CD4-positive, alpha-beta T cell (primary cell): Measurements from ENCODE around the gene FBXO27. TPM values are rescaled to one million over a fixed set of nuclear protein-coding genes. Genes with fewer than 3 reads are reported as not detected.

Experiments
- ATAC-seq: fragments of 200-7000 bp; cut with Tn5 transposase; one replicate; pipeline ENCODE4 v1.10.0; 2022; ENCODE audit warnings: mild to moderate bottlenecking; ENCODE audit not compliant: poor library complexity
- CTCF ChIA-PET: fragments of 350-600 bp; sonication (Branson Sonifier 250); formaldehyde crosslinking; loops from one replicate; lab custom pipeline; 2021; ENCODE audit warnings: antibody characterized with exemption, inconsistent platforms; lab: Charles Lee
- POLR2A ChIA-PET: fragments of 350-600 bp; sonication (Branson Sonifier 250); formaldehyde crosslinking; loops from one replicate; lab custom pipeline; 2021; ENCODE audit warnings: antibody characterized with exemption, inconsistent platforms; lab: Charles Lee
- DNase-seq, 14 experiments: peaks; one replicate each; pipeline ENCODE4 v3.0.0-alpha.2; 2013 to 2020; ENCODE audit warnings: mixed read lengths in 2 of 14
- H3K27ac ChIP-seq, 2 donors: one replicate each; pipeline versions ENCODE4 v1.5.1 to v1.7.0; 2013; ENCODE audit warnings: low read length in 2 of 2, low read depth in 1 of 2, mild to moderate bottlenecking in 1 of 2
- H3K27me3 ChIP-seq, 2 experiments: 1 replicate in 1 of 2; 2 replicates in 1 of 2; pipeline versions ENCODE4 v1.6.1 to v1.7.0; 2013; ENCODE audit warnings: low read length in 2 of 2, control low read depth in 1 of 2, mild to moderate bottlenecking in 1 of 2, moderate library complexity in 1 of 2; ENCODE audit not compliant: insufficient read depth in 2 of 2, control insufficient read depth in 1 of 2
- H3K36me3 ChIP-seq: one replicate; pipeline ENCODE4 v1.6.1; 2013; ENCODE audit warnings: low read length, control low read depth; ENCODE audit not compliant: insufficient read depth
- H3K4me1 ChIP-seq: one replicate; pipeline ENCODE4 v1.6.1; 2013; ENCODE audit warnings: low read length, control low read depth; ENCODE audit not compliant: insufficient read depth
- H3K4me3 ChIP-seq: one replicate; pipeline ENCODE4 v1.5.1; 2013; ENCODE audit warnings: mild to moderate bottlenecking, low read length, moderate library complexity
- H3K9me3 ChIP-seq, 2 experiments: 1 replicate in 1 of 2; 2 replicates in 1 of 2; pipeline versions ENCODE4 v1.6.1 to v1.7.0; 2013; ENCODE audit warnings: low read length in 2 of 2, mild to moderate bottlenecking in 2 of 2, control low read depth in 1 of 2, moderate library complexity in 1 of 2; ENCODE audit not compliant: control insufficient read depth in 1 of 2, insufficient read depth in 1 of 2
- H3K27ac Mint-ChIP-seq: one replicate; pipeline ENCODE4 v1.8.0; 2020; ENCODE audit warnings: mixed read lengths
- H3K27me3 Mint-ChIP-seq: one replicate; pipeline ENCODE4 v1.8.0; 2021; ENCODE audit warnings: mixed read lengths
- H3K36me3 Mint-ChIP-seq: one replicate; pipeline ENCODE4 v1.8.0; 2021; ENCODE audit warnings: low read depth, mixed read lengths
- H3K4me1 Mint-ChIP-seq: one replicate; pipeline ENCODE4 v1.8.0; 2021; ENCODE audit warnings: low read depth, mixed read lengths
- H3K4me3 Mint-ChIP-seq: one replicate; pipeline ENCODE4 v1.8.0; 2020; ENCODE audit warnings: mild to moderate bottlenecking, mixed read lengths
- H3K9me3 Mint-ChIP-seq: one replicate; pipeline ENCODE4 v1.8.0; 2020; ENCODE audit warnings: mixed read lengths
- intact Hi-C, 2 experiments: fragments of 100-400 bp; cut with DNase I in 1 of 2; cut with micrococcal nuclease in 1 of 2; formaldehyde crosslinking; loops; one replicate each; pipeline versions ENCODE4 v1.15.1 to v1.9.0; 2023 to 2025; cut with DNase I, micrococcal nuclease
- total RNA-seq, 174 experiments: library from RNA in 2 of 174; stranded (reverse) in 2 of 174; gene quantifications; one replicate each; pipeline ENCODE4 v1.2.3 and lab custom pipeline; 2021 to 2026
- TF ChIP-seq, protein P1 (sequence below): fragments of 200-600 bp; IDR thresholded peaks from one replicate; pipeline ENCODE4 v1.8.0; 2022; ENCODE audit warnings: antibody characterized with exemption, mild to moderate bottlenecking

Gene FBXO27
- total RNA-seq, 2 experiments from 2014 or later = 0.11 TPM; not detected in 1

DNA sequence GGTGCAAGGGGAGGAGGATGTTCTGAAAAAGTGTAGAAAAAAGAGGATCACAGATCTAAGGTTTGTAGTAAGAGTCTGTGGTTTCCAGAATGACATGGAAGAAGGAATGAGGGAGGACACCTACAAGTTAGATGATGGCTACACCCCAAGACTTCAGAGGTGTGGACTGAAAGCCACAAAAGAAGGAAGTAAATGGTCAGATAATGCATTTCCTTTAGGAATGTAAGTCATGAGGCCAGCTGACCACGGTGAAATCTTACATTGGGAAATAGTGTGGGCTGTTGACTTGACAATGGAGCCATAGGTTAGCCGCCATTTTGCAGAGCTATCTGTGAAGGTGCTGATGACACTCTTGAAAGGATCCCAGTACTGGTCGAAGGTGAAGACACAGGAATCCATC lies 25.3 kb upstream of the FBXO27 start:
- DNase-seq = no peak
- no peak for ATAC-seq
- Mint-ChIP-seq H3K9me3 (no peaks in the 10 kb centered on the region), H3K27me3 (no peaks in the 10 kb centered on the region), H3K36me3 (no peaks in the 10 kb centered on the region), H3K4me1 (no peaks in the 10 kb centered on the region), H3K27ac (no peak overlapping the region), H3K4me3 (no peak overlapping the region)
- no peaks in the 10 kb centered on the region for H3K27me3 ChIP-seq
- CTCF ChIA-PET = interaction anchor here (1.1 kb wide), 1 partner anchor 27 kb away, joined by 3 read pairs; no protein-coding TSS in a partner anchor
- H3K27ac ChIP-seq = no peak overlapping the region
- POLR2A ChIA-PET = no interaction called here
- no peak overlapping the region for H3K4me3 ChIP-seq
- TF ChIP-seq, protein P1, sequence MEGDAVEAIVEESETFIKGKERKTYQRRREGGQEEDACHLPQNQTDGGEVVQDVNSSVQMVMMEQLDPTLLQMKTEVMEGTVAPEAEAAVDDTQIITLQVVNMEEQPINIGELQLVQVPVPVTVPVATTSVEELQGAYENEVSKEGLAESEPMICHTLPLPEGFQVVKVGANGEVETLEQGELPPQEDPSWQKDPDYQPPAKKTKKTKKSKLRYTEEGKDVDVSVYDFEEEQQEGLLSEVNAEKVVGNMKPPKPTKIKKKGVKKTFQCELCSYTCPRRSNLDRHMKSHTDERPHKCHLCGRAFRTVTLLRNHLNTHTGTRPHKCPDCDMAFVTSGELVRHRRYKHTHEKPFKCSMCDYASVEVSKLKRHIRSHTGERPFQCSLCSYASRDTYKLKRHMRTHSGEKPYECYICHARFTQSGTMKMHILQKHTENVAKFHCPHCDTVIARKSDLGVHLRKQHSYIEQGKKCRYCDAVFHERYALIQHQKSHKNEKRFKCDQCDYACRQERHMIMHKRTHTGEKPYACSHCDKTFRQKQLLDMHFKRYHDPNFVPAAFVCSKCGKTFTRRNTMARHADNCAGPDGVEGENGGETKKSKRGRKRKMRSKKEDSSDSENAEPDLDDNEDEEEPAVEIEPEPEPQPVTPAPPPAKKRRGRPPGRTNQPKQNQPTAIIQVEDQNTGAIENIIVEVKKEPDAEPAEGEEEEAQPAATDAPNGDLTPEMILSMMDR = no peak
- H3K4me1 ChIP-seq = peaks cover 7% of the 10 kb centered on the region
- H3K36me3 ChIP-seq = no peaks in the 10 kb centered on the region
- intact Hi-C loops = no loop called here
- H3K9me3 ChIP-seq = peaks cover 0 to 9% of the 10 kb centered on the region in 2 experiments

DNA sequence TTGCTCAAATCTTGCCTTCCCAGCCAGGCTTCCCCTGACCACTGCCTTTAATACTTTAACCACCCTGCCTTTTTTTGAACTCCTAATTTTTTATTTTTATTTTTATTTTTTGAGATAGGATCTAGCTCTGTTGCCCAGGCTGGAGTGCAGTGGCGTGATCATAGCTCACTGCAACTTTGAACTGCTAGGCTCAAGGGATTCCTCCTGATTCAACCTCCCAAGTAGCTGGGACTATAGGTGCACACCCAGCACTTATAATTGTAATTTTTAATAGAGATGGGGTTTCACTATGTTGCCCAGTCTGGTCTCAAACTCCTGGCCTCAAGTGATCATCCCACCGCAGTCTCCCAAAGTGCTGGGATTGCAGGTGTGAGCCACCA lies 21.7 kb upstream of the FBXO27 start:
- peaks cover 0 to 9% of the 10 kb centered on the region in 2 experiments for H3K9me3 ChIP-seq
- DNase-seq = no peak
- no peaks in the 10 kb centered on the region for H3K36me3 ChIP-seq
- H3K36me3 Mint-ChIP-seq = no peaks in the 10 kb centered on the region
- H3K4me1 Mint-ChIP-seq = no peaks in the 10 kb centered on the region
- TF ChIP-seq, protein P1 = no peak
- H3K27ac Mint-ChIP-seq = no peak overlapping the region
- H3K27ac ChIP-seq = no peak overlapping the region
- H3K27me3 ChIP-seq = no peaks in the 10 kb centered on the region
- ATAC-seq = no peak
- ChIA-PET CTCF (no interaction called here), POLR2A (no interaction called here)
- H3K9me3 Mint-ChIP-seq = no peaks in the 10 kb centered on the region
- no peak overlapping the region for H3K4me3 Mint-ChIP-seq
- no peak overlapping the region for H3K4me3 ChIP-seq
- peaks cover 6% of the 10 kb centered on the region for H3K4me1 ChIP-seq
- intact Hi-C loops = loop anchor here (5.0 kb wide), 2 partner anchors 58 to 273 kb away; no protein-coding TSS in a partner anchor
- H3K27me3 Mint-ChIP-seq = peaks cover 1% of the 10 kb centered on the region

GRCh38 chr19:39053276-39054090 lies 21.1 kb upstream of the FBXO27 start:
- Mint-ChIP-seq H3K4me1 (no peaks in the 10 kb centered on the region), H3K27ac (no peak overlapping the region), H3K27me3 (peaks cover 4% of the 10 kb centered on the region), H3K36me3 (no peaks in the 10 kb centered on the region), H3K9me3 (no peaks in the 10 kb centered on the region), H3K4me3 (no peak overlapping the region)
- Histone ChIP-seq H3K36me3 (no peaks in the 10 kb centered on the region), H3K27me3 (no peaks in the 10 kb centered on the region), H3K4me1 (peaks cover 6% of the 10 kb centered on the region), H3K27ac (no peak overlapping the region), H3K9me3 (peaks cover 0 to 9% of the 10 kb centered on the region in 2 experiments), H3K4me3 (no peak overlapping the region)
- DNase-seq (no peak), ATAC-seq (no peak)
- TF ChIP-seq, protein P1 = no peak
- ChIA-PET CTCF (no interaction called here), POLR2A (no interaction called here)
- intact Hi-C loops = loop anchor here (2.0 to 5.0 kb wide), 4 partner anchors 57 to 274 kb away; no protein-coding TSS in a partner anchor
